HEK293 (cell line): ENCODE data around the gene SIK3.

Source experiments
- CTCF ChIA-PET: fragments of 350-600 bp; formaldehyde crosslinking; extraction: SDS; loops from one replicate; lab custom pipeline; 2021; ENCODE audit warnings: antibody characterized with exemption; lab: Yijun Ruan, JAX
- POLR2A ChIA-PET: fragments of 300-600 bp; formaldehyde crosslinking; extraction: SDS; loops from one replicate; lab custom pipeline; 2020; ENCODE audit warnings: antibody characterized with exemption, inconsistent platforms; lab: Yijun Ruan, JAX
- H3K27ac ChIP-seq: fragments of 200-500 bp; sonication (Bioruptor generic); 2 replicates; pipeline ENCODE4 v1.5.1; 2014; ENCODE audit warnings: low read depth, low read length, control low read depth, inconsistent platforms; ENCODE audit errors: extremely low read depth
- H3K36me3 ChIP-seq, 2 experiments: fragments of 200-500 bp in 1 of 2; sonication (Bioruptor generic) in 1 of 2; 1 replicate in 1 of 2; 2 replicates in 1 of 2; pipeline ENCODE4 v1.5.1; 2014 to 2017; ENCODE audit warnings: inconsistent platforms in 2 of 2, low read length in 2 of 2; ENCODE audit not compliant: control insufficient read depth in 2 of 2, insufficient read depth in 1 of 2
- H3K4me1 ChIP-seq: fragments of 200-500 bp; sonication (Bioruptor generic); 2 replicates; pipeline ENCODE4 v1.5.1; 2014; ENCODE audit warnings: mild to moderate bottlenecking, low read length, inconsistent platforms; ENCODE audit not compliant: control insufficient read depth, insufficient read depth
- H3K4me3 ChIP-seq: 2 replicates; pipeline ENCODE4 v1.5.1; 2011; ENCODE audit warnings: low read depth, mild to moderate bottlenecking, control low read depth, low read length, moderate library complexity
- H3K9me3 ChIP-seq: fragments of 200-500 bp; sonication (Bioruptor generic); 2 replicates; pipeline ENCODE4 v1.5.1; 2014; ENCODE audit warnings: low read depth, low read length, inconsistent platforms; ENCODE audit not compliant: control insufficient read depth, insufficient read depth
- KLF17 ChIP-seq: fragments of 450-650 bp; formaldehyde crosslinking; IDR thresholded peaks from 2 replicates; pipeline ENCODE4 v1.5.1; 2016; ENCODE audit warnings: missing biosample characterization, missing genetic modification characterization
- MYNN ChIP-seq: fragments of 450-650 bp; formaldehyde crosslinking; IDR thresholded peaks from 2 replicates; pipeline ENCODE4 v1.5.1; 2016; ENCODE audit warnings: missing biosample characterization, missing genetic modification characterization, borderline replicate concordance
- SETDB1 ChIP-seq: IDR thresholded peaks from one replicate; pipeline ENCODE4 v1.6.1; 2017; ENCODE audit warnings: mild to moderate bottlenecking, low read length, moderate library complexity, mixed read lengths; ENCODE audit not compliant: insufficient read length
- TSHZ1 ChIP-seq: fragments of 450-650 bp; formaldehyde crosslinking; IDR thresholded peaks from 2 replicates; pipeline ENCODE4 v1.5.1; 2016; ENCODE audit warnings: missing biosample characterization, missing genetic modification characterization, borderline replicate concordance
- YY2 ChIP-seq: fragments of 450-650 bp; formaldehyde crosslinking; IDR thresholded peaks from 2 replicates; pipeline ENCODE4 v1.5.1; 2016; ENCODE audit warnings: missing biosample characterization, missing genetic modification characterization
- ZBTB17 ChIP-seq: fragments of 450-650 bp; formaldehyde crosslinking; IDR thresholded peaks from 2 replicates; pipeline ENCODE4 v1.5.1; 2016; ENCODE audit warnings: missing biosample characterization, missing genetic modification characterization
- ZBTB8A ChIP-seq: fragments of 450-650 bp; formaldehyde crosslinking; IDR thresholded peaks from 2 replicates; pipeline ENCODE4 v1.5.1; 2016; ENCODE audit warnings: missing biosample characterization, missing genetic modification characterization
- ZNF214 ChIP-seq: fragments of 450-650 bp; formaldehyde crosslinking; IDR thresholded peaks from 2 replicates; pipeline ENCODE4 v1.5.1; 2017; ENCODE audit warnings: missing biosample characterization, mild to moderate bottlenecking, missing genetic modification characterization, borderline replicate concordance
- ZNF221 ChIP-seq: fragments of 450-650 bp; formaldehyde crosslinking; IDR thresholded peaks from 2 replicates; pipeline ENCODE4 v1.5.1; 2017; ENCODE audit warnings: missing biosample characterization, missing genetic modification characterization, borderline replicate concordance
- ZNF266 ChIP-seq: fragments of 450-650 bp; formaldehyde crosslinking; IDR thresholded peaks from 2 replicates; pipeline ENCODE4 v1.5.1; 2016; ENCODE audit warnings: missing biosample characterization, missing genetic modification characterization, low read depth
- ZNF292 ChIP-seq: fragments of 450-650 bp; formaldehyde crosslinking; IDR thresholded peaks from 2 replicates; pipeline ENCODE4 v1.5.1; 2016; ENCODE audit warnings: low read depth, missing biosample characterization, missing genetic modification characterization, borderline replicate concordance
- ZNF354C ChIP-seq: fragments of 450-650 bp; formaldehyde crosslinking; IDR thresholded peaks from 2 replicates; pipeline ENCODE4 v1.5.1; 2016; ENCODE audit warnings: missing biosample characterization, missing genetic modification characterization, low read depth, borderline replicate concordance
- ZNF398 ChIP-seq: fragments of 450-650 bp; formaldehyde crosslinking; IDR thresholded peaks from 2 replicates; pipeline ENCODE4 v1.5.1; 2017; ENCODE audit warnings: missing biosample characterization, missing genetic modification characterization
- ZNF473 ChIP-seq: fragments of 450-650 bp; formaldehyde crosslinking; IDR thresholded peaks from 2 replicates; pipeline ENCODE4 v1.5.1; 2017; ENCODE audit warnings: missing biosample characterization, missing genetic modification characterization
- ZNF549 ChIP-seq: fragments of 450-650 bp; IDR thresholded peaks from 2 replicates; pipeline ENCODE4 v1.5.1; 2018; ENCODE audit warnings: missing biosample characterization, missing genetic modification characterization, mild to moderate bottlenecking, inconsistent platforms, moderate library complexity
- ZNF629 ChIP-seq: fragments of 450-650 bp; formaldehyde crosslinking; IDR thresholded peaks from 2 replicates; pipeline ENCODE4 v1.5.1; 2017; ENCODE audit warnings: missing biosample characterization, missing genetic modification characterization
- ZNF692 ChIP-seq: fragments of 450-650 bp; formaldehyde crosslinking; IDR thresholded peaks from 2 replicates; pipeline ENCODE4 v1.5.1; 2016; ENCODE audit warnings: missing biosample characterization, missing genetic modification characterization
- ZNF701 ChIP-seq: fragments of 450-650 bp; formaldehyde crosslinking; IDR thresholded peaks from 2 replicates; pipeline ENCODE4 v1.5.1; 2016; ENCODE audit warnings: missing biosample characterization, missing genetic modification characterization

The SIK3 gene

GRCh38 chr11:117073539-117073938 lies 24.7 kb downstream of the SIK3 start:
- TF ChIP-seq ZNF266, result no peak
- no peak for TF ChIP-seq KLF17 (tag by site-specific recombination)
- no peak for TF ChIP-seq ZNF629
- no peak for TF ChIP-seq ZNF398
- TF ChIP-seq ZNF354C (tag by site-specific recombination), result no peak
- no peak for TF ChIP-seq MYNN (tag by site-specific recombination)
- no peak for TF ChIP-seq ZNF549 (tag by site-specific recombination)
- no peak for TF ChIP-seq ZNF473 (tag by site-specific recombination)
- TF ChIP-seq ZNF214, result no peak
- no peak for TF ChIP-seq ZNF292
- TF ChIP-seq YY2 (tag by site-specific recombination), result no peak
- no peak for TF ChIP-seq ZBTB8A (tag by site-specific recombination)
- no peak for TF ChIP-seq ZNF692 (tag by site-specific recombination)
- TF ChIP-seq ZNF221 (tag by site-specific recombination), result no peak
- TF ChIP-seq TSHZ1, result no peak
- no peak for TF ChIP-seq ZBTB17 (tag by site-specific recombination)
- no peak for TF ChIP-seq ZNF701 (tag by site-specific recombination)
- no peak for TF ChIP-seq SETDB1
- TF ChIP-seq, all 188 proteins: peak for 0
- CTCF ChIA-PET, result interaction anchor here (0.6 kb wide), 2 partner anchors 23 to 54 kb away, joined by 3 to 6 read pairs; no protein-coding TSS in a partner anchor
- Histone ChIP-seq H3K36me3 (no peaks in the 10 kb centered on the region), H3K9me3 (no peaks in the 10 kb centered on the region), H3K4me3 (no peak overlapping the region), H3K27ac (no peak overlapping the region), H3K4me1 (peaks cover 7% of the 10 kb centered on the region)
- POLR2A ChIA-PET, result no interaction called here
